GM19240 (cell line): ENCODE data around the gene ITPA.
"Not testable (repeated sequence)": the region's sequence is repeated elsewhere in the genome, so short reads cannot be mapped to it uniquely, and the experiment has no call there.

ENCODE experiments used
- DNase-seq: peaks from one replicate; pipeline ENCODE4 v3.0.0; 2011; ENCODE audit warnings: low spot score; ENCODE audit not compliant: insufficient read length

Gene ITPA

DNA sequence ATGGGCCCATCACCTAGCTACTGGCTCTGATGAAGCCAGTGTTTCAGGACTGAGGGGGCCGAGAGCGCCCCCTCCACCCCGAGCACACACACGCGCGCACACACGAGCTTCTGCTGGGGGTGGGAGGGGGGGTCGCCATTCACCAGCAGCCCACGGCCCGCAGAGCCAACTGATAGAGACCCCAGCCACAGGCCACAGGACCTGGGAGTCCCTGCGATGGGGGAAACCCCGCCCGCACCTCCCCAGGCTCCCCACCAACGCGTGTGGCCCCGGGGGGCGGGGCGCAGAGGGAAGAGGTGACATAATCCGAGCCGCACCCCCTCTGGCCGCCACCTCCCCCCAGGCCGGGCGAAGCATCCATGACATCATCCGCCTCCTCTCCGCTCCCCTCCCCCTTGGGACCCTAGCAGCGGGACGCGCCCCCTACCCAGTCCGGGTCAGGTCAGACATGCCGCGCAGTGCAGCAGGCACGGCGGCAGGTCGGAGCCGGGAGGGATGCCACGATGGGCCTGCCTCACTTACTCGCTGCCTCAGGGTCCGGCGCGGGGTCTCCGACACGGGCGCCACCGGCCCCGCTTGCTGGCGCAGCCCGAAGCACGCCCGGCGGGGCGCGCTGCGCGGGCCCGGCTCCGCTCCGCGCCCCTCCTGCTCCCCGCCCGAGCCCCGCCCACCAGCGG lies 36.2 kb upstream of the ITPA start, which contains the start of gene LZTS3:
TSS of gene LZTS3 (minus strand) at position 617 of the 677 bp plus-strand sequence. CDS start 6,386 bp downstream, outside the sequence.
- DNase-seq, result peak; percentile 76

DNA sequence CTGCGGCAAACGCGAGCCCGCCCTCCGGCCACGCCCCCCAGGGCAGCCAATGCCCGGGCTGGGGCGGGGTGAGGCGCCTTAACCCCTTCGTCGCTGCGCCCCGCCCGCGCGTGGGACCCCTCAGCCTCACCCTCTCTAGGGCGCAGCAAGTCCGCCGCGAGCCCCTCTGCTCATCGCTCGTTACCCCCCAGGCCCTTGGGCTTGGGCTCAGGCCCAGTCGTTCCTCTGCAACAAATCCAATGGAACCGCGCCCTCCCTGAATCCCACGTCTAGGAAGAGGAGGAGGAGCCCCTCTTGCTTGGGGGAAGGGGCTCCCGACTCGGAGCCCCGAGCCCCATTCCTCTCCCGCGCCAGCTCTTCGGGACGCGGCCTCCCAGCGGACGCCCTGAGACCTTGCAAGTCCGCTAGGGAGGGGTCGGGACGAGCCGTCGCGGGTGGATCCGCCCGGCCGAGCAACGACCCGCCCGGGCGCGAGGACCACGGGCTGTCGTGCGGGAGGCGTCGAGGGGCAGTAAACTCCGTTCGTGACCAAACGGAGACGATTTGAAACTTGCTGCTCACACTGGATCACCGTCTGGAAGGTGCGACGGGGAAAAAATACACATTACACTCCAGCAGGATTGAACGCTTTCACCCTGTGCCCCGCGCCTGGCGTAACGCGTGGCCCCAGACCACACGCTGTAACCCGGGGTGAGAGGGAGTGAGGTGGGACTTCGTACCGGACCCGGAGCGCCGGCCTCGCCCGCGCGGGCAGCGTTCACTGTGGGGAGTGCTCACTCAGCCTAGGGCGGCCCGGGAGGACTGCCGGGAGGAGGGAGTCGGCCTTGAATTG lies 35.5 kb upstream of the ITPA start:
- peak; percentile 96 for DNase-seq

DNA sequence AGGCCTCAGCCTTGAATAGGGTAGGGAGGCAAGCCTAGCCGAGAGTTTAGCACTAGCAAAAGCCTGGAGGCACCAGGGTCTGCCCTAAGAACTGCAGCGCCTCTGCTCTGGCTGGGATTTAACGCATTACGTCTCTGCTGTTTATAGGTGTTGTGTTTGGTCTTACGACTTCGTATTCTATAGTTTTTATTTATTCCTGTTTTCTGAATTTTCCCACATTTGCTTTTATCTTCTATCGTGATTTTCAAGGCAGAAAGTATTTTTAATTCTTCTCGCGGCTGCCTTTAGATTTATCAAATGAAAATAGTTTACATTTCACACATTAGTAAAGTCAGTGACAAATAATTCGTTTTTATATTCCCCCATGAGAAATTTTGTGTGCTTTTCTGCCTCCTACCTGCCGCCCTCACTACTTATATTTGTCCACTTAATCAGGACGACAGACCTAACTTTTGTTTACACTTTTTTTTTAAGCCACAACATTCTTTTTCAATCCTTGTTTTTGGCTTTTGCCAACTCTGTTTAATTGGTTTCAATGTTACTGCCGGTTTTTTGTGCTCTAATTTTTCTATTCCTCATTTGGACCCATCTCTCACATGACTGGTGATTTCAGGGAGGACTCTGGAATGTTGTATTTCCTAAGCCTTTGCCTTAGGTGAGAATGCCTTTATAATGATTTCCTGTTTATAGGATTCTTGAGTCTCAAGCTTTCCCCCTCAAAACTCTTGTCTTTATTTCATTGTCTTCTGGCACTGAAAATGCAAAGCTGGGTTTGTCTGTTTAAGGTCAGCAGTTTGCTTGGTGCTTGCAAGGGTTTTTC lies 34.6 kb upstream of the ITPA start:
- DNase-seq, result no peak

DNA sequence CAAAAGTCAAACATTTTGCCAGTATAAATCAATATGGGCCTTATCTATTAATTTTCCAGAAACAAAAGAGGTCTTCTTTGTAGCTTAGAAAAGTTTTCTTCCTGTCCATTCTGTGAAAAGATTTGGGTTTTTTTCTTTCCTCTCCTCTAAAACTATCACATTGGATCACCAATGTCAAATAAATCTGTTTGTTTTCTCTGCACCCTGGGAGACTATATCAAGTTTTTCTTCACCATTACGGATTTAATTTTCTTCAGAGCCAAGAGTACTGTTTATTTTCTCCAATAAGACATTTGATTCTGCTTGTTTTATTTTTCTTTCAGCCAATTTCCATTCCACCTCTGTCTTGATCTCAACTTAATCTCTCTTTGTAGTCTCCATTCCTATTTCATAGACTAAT lies 34.0 kb upstream of the ITPA start:
- DNase-seq, result no peak

DNA sequence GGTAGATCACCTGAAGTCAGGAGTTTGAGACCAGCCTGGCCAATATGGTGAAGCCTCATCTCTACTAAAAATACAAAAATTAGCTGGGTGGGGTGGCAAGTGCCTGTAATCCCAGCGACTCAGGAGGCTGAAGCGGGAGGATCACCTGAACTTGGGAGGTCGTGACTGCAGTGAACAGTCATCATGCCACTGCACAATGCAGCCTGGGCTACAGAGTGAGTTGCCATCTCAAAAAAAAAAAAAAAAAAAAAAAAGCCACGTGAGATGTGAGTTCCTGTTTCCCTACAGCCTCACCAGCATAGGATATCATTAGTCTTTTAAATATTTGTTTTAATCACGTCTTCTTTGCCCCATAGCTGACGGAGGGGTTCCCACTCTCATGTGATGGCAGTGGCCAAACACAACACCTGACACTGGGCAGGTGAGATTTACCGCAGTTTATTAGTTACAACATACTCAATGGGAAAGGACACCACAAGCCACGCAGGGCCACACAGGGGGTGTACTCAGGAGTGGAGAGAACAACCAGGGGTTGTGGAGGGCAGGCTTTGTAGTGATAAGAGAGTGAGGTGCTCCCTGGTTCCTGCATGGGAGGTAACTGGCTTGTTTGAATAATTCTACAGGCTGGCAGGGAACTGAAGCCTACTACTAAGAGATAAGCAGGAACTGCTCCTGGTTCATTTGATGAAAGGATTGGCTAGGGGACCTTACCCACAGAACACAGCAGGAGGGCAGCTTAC lies 31.4 kb upstream of the ITPA start:
- no peak for DNase-seq

DNA sequence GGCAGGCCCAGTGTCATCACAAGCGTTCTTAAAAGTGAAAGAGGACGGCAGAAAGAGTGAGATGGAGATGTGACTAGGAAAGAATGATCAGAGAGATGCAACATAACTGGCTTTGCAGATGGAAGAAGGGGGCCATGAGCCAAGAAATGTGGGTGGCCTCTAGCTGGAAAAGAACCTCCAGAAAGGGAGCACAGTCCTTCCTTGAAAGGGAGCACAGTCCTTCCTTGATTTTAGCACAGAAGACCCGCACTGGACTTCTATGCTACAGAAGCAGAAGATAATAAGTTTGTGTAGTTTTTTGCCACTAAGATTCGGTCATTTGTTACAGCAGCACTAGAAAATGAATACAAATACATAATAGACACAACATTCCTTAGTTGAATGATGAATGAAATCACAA lies 29.0 kb upstream of the ITPA start:
- no peak for DNase-seq

DNA sequence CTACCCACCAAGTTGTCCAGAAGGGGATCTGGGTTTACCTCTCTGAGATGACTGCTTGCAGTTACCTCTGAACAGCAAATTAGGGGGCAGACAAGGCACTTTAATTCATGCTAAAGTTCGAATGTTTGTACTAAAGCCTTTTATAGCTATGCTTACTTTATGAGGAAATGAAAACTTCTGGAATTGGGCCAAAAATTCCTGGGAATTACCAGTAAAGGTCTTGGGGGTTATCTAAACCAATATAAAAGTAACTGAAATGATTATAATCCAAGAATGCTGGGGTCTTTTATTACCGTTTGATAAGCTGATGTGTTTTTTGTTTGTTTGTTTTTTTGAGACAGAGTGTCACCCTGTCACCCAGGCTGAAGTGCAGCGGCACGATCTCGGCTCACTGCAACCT lies 28.0 kb upstream of the ITPA start:
- no peak for DNase-seq

DNA sequence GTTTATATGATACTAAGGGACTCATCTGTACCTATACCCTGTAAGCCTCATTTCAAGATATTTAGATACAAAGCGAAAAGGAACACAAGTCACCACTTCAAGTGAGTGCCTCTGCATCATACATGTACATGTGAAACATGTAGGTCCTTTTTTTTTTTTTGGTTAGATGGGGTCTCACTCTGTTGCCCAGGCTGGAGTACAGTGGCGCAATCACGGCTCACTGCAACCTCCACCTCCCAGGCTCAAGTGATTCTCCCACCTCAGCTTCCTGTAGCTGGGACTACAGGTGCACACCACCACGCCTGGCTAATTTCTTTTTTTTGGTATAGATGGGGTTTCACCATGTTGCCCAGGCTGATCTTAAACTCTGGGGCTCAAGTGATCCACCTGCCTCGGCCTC lies 26.9 kb upstream of the ITPA start:
- DNase-seq, result not testable (repeated sequence)

DNA sequence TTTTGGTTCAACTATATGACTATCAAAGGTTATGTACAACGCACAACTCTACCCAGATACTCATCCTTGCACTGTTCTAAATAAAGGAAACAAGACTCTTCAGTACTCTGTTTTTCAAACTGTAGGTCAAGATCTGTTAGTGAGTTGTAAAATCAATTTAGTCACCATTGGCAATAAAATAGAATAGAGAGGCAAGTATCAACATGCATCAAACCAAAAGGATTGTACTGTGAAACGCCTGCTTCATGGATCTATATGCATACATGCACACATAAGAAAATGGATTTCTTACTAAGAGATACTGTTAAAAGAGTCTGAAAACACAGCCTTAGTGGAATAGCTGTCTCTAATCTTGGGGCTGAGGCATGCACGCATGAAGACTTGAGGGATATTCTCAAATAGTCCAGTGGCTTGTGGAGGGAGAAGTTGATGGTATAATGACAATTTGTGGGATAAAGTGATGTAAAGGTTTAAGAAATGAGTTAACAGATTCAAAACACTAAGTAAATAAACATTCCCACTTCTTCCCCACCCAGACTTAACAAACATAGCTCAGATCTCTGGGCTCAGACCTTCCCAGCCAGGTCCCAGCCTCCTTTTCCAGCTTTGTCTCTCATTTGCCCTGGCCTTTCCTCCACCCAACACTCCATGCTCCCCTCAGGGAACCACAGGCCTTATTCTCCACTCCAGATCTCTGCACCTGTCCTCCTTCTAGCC lies 25.2 kb upstream of the ITPA start:
- no peak for DNase-seq

DNA sequence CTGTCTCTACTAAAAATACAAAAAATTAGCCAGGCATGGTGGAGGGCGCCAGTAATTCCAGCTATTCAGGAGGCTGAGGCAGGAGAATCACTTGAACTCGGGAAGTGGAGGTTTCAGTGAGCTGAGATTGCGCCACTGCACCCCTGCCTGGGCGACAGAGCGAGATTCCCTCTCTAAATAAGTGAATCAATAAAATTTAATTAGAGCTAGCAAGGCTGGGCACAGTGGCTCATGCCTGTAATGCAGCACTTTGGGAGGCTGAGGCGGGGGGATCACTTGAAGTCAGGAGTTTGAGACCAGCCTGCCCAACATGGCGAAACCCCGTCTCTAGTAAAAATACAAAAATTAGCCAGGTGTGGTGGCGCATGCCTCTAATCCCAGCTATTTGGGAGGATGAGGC lies 21.4 kb upstream of the ITPA start:
- not testable (repeated sequence) for DNase-seq

DNA sequence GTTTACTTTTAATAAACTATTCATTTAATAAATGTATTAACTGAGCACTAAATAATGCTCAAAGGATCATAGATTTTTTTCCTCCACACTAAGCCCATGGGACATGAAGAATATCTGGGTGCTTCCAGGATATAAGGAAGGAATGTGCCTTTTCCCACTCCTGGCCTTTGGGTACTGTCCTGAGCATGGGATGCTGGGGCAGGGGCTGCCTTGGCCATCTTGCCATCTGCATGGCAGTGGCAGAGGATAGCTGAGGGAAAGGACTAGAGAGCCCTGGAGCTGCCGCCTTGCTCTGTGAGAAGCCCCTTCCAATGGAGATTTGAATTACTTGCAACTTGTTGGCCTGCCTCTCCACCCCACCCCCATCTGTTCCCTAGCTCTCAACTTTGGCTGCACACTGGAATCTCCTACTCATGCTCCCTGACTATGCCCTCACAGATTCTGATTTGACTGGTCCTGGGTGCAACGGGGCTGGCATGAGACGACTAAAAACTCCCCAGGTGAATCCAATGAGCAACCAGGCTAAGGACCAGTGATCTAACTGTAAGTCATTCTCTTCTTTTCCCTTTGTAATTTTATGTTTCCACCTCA lies 20.4 kb upstream of the ITPA start:
- DNase-seq, result no peak

DNA sequence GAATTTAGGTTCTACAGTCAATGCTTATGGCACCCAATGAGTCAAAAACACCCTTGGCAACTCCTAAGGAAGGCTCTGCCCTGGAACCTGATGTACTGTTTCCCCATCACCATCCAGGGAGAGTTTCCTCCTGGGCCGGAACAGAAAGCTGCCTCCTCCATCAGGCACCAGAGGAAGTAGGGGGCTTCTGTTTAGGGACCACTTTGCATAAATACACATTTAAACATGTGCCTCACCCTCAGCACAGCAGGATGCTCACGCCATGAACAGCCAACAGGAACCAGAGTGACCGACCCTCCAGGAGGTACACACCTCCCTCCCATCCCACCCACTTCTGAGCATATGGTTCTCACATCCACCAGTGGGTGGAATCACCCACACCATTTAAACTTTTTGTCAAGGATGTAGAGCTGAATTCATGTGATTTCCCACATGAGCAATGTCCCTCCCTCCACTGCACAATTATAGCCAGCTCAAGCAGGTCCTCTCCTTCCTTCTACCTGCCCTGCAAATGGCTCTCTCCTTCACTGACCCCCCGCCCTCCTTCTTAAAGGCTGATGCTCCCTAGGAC lies 19.7 kb upstream of the ITPA start:
- DNase-seq, result no peak

DNA sequence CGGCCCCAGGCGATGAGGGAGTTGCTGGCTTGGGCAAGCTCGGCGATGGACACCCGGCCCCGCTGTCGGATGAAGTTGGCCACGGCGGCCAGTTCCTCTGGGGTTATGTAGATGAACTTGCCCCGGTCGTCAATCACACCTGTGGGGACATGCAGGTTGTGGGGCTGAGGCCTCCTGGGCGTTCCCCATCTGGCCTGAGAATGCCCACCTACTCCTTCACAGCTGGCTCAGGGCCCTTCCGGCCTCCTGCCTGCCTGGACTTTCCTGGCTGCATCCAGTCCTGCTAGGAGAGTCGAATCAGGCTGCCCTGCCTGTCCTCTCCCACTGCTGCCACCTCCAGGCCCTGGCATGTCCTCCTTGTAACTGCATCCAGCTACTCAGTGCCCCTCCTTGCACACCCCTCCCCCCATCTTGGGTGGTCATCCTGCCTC lies 18.6 kb upstream of the ITPA start:
- DNase-seq, result no peak

DNA sequence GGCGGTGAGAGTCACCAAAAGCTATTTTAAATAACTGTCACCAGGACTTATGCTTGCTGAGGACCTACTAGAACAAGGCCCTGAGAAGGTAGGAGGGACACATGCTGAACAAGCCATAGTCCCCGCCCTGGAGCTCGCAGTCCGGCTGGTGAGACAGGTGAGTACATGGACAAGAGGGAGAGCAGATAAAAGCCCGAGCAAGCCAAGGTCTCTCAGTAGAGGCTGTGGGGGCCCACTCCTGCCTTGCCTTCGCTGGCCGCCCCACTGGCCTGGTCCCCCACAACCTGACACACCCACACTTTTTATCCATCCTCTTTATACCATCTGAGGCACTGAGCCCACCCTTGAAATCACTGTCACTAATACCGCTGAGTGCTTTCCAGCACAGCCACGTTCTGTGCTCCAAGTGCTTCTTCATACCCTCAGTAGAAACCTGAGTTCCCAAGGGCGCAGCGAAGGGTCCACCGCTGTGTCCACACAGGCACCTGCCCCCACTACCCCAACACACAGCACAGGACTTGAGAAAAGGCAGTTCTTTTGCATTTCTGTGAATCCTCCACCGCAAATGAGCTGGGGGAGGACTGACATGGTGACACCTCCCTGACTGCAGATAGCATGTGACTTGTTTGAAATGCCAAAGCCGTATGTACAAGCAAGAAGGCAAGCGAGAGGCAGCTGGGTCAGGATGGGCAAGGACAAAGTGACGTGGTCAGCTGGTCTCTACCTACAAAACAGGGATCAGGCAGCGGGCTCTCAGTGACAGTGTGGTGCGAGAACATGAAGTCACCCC lies 16.9 kb upstream of the ITPA start:
- DNase-seq, result no peak

DNA sequence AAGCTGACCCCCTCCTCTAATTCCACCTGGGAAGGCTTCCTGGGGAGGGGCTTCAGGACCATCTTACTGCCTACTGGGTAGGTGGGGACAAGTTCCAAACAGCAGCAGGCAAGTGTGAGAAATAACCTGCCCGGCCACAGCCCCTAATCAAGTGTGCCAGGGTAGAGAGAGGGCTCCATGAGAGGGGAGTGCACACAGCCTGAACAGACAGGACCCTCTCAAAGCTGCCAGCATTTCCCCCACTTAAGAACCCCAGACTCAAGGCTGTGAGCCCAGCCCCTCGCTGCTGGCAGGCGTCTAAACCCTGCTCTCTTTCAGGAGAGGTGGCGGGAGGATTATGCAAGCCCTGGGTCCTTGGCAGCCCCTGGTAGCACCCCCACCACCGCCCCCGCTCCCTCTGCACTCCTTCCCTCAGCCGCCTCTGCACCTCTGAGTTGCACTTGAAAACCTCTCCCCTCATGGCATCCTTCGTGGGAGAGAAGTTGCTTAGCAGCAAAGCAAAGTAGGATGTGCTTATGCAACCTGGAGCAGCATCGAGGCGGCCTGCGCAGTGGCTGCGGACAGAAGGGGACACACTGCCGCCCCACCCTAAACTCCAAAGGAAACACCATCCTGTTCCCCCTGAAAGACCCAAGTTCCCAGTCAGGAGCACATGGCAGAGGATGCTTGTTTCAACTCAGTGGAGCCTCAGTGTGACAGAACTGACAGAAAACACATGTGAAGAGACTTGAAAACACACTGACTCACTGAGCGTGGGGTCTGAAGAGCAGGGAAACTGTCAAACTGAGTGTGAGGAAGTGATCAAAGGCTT lies 15.3 kb upstream of the ITPA start:
- DNase-seq, result no peak

DNA sequence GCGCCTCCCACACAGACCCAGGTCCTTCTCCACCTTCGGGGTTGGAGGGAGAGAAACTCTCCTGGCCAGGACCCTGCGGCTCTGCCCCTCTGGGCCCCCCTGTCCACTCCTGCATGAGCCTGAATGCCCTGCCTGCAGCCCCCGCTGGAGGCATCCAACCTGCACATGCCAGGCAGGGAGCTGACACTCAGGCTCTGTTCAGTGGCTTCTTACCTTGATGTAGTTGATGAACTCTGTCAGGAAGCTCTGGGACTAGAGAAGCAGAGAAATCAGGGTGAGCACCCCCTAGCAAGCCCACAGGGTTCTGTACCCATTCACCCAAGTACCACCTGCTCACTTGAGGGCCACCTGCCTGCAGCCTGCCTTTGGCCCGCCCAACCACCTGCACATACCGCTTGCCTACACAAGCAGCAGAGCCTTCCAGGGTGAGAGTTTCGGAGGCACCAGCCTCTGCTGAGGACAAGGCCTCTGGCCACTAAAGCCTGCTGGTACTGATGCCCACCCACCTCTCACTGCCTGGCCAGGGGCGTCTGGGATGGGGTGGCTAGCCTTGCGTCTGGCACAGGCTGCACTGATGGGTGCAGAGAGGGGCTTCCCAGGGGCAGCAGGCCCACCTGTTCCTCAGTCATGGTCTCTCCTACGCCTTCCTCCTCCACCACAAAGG lies 14.5 kb upstream of the ITPA start:
- DNase-seq, result no peak

DNA sequence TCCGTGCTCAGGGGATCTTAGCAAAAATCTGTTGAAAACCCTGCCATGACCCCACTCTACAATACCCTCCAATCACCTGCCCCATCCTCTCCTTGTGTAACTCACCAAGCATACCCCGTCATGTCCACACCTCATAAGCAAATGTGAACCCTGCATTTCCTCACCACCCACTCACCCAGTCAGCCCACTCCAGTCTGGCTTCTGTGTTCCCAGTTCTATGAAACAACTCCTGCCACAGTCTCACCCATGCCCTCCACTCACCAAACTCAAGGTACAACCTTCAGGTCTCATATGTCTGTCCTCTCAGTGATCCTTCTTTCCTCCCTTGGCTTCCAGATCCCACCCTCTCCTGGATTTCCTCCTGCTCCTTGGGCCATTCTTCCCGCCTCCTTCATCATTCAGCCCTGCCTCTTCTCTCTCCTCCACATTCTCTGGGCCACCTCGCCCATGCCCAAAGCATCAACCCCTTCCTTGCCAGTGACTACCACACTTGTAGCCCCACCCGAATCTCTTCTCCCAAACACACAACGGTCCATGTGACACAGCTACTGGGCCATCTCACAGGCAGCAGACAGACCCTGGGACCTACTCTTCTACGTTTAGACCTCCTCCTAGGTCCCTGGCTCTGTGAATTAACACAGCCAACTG lies 13.6 kb upstream of the ITPA start:
- no peak for DNase-seq
